WI38 (cell line): ENCODE data around the gene DNAJA1.

Experiments used
- H3K4me3 ChIP-seq: 2 replicates; pipeline ENCODE4 v1.5.1; 2011; ENCODE audit warnings: low read depth, mild to moderate bottlenecking, control low read depth, low read length
- TF ChIP-seq, protein P1 (sequence below): IDR thresholded peaks from 2 replicates; pipeline ENCODE4 v1.5.1; 2012; ENCODE audit warnings: low read depth, mild to moderate bottlenecking, control low read depth, low read length

The DNAJA1 gene

DNA sequence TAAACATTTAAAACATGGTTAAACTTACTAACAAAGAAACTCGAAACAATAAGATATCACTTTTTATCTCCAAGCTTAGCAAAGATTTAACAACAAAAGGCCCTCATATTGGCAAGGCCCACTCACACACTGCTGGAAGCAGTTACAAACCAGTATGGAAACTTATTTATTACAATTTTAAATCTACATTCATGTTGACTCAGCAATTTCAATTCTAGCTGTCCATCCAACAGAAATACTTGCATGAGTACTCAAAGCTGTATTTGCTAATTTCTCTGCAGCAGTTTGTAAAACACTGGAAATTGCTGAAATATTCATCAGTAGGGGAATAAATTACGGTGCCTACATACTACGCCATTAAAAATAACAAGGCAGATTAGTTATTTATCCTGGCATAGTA is 2.8 kb upstream of the DNAJA1 start:
- TF ChIP-seq, protein P1, sequence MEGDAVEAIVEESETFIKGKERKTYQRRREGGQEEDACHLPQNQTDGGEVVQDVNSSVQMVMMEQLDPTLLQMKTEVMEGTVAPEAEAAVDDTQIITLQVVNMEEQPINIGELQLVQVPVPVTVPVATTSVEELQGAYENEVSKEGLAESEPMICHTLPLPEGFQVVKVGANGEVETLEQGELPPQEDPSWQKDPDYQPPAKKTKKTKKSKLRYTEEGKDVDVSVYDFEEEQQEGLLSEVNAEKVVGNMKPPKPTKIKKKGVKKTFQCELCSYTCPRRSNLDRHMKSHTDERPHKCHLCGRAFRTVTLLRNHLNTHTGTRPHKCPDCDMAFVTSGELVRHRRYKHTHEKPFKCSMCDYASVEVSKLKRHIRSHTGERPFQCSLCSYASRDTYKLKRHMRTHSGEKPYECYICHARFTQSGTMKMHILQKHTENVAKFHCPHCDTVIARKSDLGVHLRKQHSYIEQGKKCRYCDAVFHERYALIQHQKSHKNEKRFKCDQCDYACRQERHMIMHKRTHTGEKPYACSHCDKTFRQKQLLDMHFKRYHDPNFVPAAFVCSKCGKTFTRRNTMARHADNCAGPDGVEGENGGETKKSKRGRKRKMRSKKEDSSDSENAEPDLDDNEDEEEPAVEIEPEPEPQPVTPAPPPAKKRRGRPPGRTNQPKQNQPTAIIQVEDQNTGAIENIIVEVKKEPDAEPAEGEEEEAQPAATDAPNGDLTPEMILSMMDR: no peak
- H3K4me3 ChIP-seq: no peak overlapping the region

DNA sequence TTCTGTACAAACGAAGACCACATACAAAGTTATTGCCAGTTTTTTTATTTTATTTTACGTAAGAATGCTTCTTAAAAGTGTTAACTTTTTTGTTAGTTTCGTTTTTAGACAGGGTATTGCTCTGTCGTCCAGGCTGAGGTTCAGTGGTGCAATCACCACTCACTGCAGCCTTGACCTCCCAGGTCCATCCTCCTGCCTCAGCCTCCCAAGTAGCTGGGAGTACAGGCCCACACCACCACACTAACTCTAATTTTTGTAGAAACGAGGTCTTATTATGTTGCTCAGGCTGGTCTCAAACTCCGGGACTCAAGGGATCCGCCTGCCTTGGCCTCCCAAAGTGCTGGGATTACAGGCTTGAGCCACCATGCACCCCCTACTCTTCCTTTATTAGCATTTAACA is 2.3 kb upstream of the DNAJA1 start:
- TF ChIP-seq, protein P1: no peak
- H3K4me3 ChIP-seq: no peak overlapping the region

DNA sequence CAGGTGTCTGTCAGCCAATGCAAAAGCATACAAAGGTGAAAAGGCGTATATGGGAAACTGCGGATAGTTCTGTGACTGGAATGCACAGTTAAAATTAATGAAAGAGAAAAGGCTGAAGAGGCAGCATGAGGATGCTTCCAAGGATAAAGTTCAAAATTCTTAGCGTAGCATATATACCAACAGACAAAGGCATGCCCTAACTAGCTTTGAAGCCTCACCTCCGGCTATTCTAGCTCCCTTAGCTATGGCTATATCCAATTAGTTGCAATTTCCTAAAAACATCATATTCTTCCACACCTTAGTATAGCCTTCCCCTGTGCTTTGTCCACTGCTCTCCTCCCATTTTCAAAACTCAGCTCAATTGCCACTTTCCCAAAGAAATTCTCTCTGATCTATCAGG is 1.4 kb upstream of the DNAJA1 start:
- peak overlapping the region; percentile 100 for H3K4me3 ChIP-seq
- TF ChIP-seq, protein P1: no peak

DNA sequence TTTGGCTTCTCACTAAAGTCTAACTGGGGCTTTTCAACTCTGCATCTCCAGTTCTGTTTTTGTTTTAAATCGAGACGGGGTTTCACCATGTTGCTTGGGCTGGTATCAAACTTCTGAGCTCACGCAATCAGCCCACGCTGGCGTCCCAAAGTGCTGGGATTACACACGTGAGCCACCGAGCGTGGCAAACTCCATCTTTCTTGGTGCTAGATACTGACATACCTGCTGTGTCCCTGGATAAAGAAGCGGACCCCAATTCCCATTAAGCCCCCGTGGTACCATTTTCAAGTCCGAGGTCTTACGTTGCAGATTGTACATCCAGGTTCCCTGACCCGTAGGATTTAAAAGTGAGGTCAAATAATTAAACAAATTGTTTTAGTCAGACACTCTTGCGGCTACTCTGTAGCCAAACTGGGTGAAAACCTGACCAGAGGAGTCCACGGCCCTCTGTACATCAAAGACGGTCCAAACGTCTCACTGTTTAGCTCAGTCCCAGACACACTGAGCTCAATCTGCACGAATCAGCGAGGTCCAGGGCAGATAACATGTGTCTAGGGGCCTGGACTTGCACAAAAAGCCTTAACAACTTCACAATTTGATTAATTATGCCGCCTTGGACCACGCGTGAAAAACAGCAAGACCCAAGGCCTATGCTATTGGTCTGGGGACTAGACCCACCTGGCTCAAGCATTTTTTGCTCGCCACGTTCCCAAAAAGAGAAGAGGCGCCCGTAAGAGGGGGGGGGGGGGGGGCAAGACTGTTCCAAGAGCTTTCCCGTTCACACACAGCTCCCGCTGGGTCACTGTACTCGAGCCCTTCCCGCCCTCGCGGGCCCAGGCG is 727 bp upstream of the DNAJA1 start:
- H3K4me3 ChIP-seq: peak overlapping the region; percentile 100
- TF ChIP-seq, protein P1: no peak

DNA sequence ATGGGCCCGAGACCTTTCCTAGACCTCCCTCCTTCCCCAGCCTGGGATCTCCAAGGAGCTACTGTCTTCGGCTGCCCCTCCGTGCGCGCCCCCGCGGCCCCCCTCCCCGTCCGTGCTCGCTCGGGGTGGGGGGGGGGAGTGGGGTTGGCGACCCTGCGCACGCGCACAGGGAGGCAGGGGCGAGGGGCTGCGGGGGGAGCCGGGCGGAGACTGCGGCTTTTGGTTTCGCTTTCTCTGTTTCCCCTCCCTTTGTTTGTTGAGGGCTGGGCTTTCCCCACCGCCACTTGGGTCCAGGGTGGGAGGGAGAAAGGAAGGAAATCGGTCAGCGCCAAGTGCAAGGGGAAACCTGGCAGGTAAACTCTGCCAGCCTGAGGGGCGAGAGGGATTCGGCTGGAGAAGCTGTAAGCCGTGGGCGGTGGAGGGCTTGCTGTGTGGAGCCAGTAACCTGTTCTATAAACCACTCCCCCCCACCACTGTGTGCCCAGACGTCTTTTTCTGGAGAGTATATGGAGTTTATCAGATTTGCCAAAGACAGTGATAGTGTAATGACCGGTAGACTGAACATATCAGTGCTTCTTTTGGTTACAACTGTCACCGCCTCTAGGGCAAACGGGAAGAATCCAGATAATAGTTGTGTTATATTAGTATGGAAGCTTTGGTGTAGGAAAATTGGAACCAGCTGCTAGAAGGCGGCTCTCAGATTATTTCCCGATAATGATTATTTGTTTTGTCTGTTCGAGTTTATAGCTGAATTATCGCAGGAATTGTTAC is 684 bp downstream of the DNAJA1 start:
- TF ChIP-seq, protein P1: no peak
- H3K4me3 ChIP-seq: peak overlapping the region; percentile 100

DNA sequence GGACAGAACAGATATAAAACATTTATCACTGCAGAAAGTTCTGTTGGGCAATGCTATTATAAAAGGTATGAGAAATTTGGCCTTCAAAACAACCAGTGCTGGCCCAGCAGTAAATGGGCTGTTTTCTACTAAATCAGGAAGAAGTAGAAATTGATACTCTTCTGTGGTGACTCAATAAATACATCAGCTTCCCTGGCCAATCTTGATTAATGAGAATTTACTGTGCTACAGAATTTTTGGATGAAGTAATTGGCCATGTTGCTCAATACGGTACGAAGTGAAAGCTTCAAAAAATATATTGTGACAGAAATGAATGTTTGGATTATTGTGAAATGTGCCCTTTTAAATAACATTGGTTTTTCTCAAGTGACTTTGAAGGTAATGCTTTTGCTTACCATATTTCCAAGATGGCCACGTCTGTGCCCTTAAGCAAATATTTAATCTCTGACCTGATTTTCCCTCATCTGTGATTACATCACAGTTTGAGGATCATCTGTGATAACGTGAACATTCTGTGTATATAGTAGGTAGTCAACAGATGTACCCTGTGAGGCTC is 4.2 kb downstream of the DNAJA1 start:
- H3K4me3 ChIP-seq: no peak overlapping the region
- TF ChIP-seq, protein P1: no peak

DNA sequence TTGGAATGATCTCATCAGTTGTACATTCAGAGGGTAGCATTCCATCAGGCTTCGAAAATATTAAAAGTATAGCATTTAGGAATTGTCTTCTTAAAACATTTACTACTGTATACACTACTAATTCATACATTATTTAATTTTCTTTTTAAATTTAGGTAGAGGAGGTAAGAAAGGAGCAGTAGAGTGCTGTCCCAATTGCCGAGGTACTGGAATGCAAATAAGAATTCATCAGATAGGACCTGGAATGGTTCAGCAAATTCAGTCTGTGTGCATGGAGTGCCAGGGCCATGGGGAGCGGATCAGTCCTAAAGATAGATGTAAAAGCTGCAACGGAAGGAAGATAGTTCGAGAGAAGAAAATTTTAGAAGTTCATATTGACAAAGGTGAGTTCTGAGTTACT is 5.2 kb downstream of the DNAJA1 start:
- TF ChIP-seq, protein P1: no peak
- no peak overlapping the region for H3K4me3 ChIP-seq
